CD1c-positive myeloid dendritic cell (primary cell): ENCODE data around the gene ZNF559.

Experiments used
- DNase-seq: peaks from one replicate; pipeline ENCODE4 v3.0.0-alpha.2; 2016; ENCODE audit errors: extremely low spot score

Gene ZNF559

DNA sequence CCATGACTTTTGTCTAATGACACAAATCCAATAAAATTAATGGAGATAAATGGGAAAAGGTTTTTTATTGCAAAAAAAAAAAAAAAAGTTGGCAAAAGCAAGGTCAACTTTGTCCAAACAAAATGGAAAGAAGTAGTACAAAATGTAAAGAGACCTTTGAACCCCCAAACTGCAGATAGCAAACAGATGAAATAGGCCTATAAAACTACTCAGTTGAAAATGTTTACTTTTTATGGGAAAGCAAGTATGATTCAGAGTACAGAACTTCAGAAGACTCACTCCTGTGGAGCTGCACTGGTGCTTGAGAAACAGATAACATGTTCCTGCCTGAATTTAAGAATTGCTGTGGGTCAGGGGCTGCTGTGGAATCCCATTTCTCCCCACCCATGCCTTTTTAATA is 29.0 kb downstream of the ZNF559 start:
- DNase-seq: no peak

DNA sequence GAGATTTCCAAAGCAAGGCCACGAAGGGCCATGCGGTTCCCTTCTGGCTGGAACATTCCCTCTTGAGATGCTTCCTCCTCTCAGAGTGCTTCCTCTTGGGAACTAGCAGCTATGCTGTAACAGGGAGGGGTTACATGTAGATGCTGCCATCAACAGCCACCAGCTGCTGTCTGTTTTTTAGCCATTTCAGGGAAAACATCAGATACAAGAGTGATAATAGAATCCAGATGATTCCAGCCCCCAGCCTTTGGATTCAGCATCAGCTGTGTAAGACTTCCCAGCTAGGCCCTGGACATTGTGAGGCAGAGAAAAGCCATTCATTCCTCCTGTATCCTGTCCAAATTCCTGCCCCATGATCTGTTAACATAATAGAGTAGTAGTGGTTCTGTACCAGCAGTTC is 30.7 kb downstream of the ZNF559 start:
- DNase-seq: no peak

DNA sequence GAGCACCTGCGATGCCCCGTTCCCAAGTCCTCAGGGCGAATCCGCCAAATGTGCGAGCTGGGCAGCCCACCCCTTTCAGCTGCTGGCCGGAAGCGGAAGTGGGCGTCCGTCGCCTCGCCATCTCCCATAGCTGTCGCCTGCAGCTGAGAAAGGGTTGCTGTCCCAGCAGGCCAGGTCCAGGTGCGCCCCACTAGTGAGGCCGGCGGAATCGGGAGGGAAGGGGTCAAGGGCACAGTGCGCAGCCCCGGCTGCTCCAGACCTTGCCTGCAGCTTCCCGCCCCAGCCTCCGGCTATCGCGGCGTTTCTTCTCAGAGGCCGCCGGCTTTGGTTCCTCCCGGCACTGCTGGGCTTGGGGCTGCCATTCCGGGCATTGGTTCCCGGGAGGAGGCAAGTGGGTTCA is 38.9 kb downstream of the ZNF559 start, which contains the start of gene ZNF177:
Gene ZNF177 (plus strand): TSS at position 109 of the 400 bp plus-strand sequence. CDS start 15,299 bp downstream, outside the sequence.
- no peak for DNase-seq

DNA sequence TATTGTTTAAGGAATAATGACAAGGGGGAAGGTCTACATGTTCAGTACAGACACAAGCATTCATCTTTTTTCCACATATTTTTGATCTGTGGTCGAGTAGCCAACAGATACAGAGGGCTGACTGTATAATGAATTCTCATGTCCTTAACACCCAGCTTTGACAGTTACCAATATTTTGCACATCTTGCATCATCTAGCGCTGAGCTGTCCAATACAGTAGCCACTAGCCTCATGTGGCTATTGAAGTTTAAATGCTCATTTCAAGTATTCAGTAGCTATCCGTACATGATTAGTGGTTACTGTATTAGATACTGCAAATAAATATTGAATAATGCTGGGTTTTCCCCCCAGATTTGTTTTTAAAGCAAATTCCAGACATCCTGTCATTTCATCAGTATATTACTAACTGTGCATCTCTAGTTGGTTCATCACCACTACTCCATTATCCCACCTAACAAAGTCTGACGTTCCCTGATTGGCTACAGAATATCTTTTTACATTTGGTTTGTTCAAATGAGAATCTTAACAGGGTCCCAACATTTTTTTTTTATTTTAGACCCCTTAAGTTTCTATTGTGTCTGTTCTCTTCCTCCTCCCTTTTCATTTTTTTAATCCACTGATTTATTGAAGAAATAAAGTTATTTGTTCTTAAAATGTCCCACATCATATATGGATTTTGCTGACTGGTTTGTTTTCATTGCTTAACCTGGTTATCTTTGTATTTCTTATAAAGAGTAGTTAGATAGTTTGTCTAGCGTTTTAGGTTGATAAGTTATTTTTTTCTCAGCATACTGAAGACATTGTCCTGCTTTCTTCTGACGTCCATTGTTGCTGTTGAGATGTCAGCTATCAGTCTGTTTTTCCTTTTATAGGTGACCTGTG is 47.0 kb downstream of the ZNF559 start:
- no peak for DNase-seq

DNA sequence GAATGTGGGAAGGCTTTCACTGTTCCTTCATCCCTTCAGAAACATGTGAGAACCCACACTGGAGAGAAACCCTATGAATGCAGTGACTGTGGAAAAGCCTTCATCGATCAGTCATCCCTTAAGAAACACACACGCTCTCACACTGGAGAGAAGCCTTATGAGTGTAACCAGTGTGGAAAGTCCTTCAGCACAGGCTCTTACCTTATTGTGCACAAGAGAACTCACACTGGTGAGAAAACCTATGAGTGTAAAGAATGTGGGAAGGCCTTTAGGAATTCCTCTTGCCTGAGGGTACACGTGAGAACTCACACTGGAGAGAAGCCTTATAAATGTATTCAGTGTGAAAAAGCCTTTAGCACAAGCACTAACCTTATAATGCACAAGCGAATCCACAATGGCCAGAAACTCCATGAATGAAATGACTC is 57.4 kb downstream of the ZNF559 start:
- no peak for DNase-seq
